GM12864 (cell line): ENCODE data around the gene ARHGEF33.

Experiments
- DNase-seq: peaks from one replicate; pipeline ENCODE4 v3.0.0-alpha.2; 2011; ENCODE audit warnings: low read depth
- H3K4me3 ChIP-seq: 2 replicates; pipeline ENCODE4 v1.5.1; 2011; ENCODE audit warnings: mild to moderate bottlenecking, low read depth, low read length, control low read depth
- CTCF ChIP-seq: IDR thresholded peaks from 2 replicates; pipeline ENCODE4 v1.5.1; 2011; ENCODE audit warnings: low read depth, mild to moderate bottlenecking, moderate library complexity, low read length, control low read depth, inconsistent platforms; ENCODE audit errors: missing control alignments

ARHGEF33 gene

GRCh38 chr2:38968021-38968420, 78.3 kb downstream of the ARHGEF33 start:
- TF ChIP-seq CTCF: no peak
- no peak overlapping the region for H3K4me3 ChIP-seq

GRCh38 chr2:38971377-38971776, 81.7 kb downstream of the ARHGEF33 start:
- no peak for TF ChIP-seq CTCF
- H3K4me3 ChIP-seq: no peak overlapping the region
- no peak for DNase-seq

More at GRCh38 chr2:38968021-38968420, 78.3 kb downstream of the ARHGEF33 start:
- DNase-seq: no peak

DNA sequence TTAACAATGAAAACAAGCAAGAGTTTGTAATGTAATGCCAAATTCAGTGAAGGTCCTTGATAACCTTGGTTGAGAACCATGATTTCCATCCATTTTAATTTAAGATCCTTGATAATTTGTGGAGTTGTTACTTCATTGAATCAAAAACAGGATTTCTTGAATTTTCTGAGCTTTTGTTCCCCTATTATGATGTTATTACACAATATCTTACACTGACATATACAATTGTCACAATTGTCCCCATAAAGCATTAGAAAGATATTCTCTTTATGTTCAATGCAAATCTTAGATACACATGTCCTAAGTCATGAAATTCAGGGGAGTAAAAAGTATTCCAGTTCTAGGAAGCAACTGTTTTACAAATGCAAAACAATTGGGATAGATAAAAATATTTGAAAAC, 83.6 kb downstream of the ARHGEF33 start:
- no peak overlapping the region for H3K4me3 ChIP-seq
- DNase-seq: no peak
- TF ChIP-seq CTCF: no peak

DNA sequence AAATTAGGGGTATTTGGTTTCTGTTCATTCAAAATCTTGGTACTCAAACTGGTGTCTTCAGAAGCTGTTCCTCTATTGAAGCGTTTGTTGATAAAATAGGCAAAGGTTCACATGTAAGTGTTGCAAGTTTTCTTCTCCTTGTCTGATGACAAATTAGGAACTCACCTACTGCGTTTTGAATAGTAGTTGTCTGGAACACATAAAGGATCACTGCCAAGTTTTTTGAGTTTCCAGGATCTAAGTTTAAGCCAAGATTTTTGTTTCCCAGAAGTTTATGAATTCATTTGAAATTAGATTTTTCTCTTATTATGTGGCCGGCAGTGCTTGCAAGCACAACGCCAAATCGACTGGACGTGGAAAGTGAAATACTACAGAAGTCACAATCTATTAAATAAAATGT, 85.4 kb downstream of the ARHGEF33 start:
- no peak for DNase-seq

DNA sequence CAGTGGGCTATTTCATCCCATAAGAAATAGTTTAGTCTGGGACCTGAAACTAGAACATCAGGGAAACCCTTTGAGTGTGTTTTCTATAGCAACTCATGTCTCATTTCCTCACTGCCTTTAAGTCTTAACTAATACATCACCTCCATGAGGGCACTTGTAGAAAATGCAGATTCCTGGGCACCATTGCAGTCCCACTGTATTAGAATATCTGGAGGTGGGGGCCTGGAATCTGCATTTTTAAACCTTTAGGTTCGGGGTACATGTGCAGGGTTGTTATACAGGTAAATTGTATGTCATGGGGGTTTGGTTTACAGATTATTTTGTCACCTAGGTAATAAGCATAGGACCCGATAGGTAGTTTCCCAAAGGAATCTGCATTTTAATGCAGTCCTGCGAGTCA, 87.4 kb downstream of the ARHGEF33 start:
- DNase-seq: no peak
- no peak overlapping the region for H3K4me3 ChIP-seq
- no peak for TF ChIP-seq CTCF

More for the DNA sequence above, 85.4 kb downstream of the ARHGEF33 start:
- no peak overlapping the region for H3K4me3 ChIP-seq
- TF ChIP-seq CTCF: no peak

DNA sequence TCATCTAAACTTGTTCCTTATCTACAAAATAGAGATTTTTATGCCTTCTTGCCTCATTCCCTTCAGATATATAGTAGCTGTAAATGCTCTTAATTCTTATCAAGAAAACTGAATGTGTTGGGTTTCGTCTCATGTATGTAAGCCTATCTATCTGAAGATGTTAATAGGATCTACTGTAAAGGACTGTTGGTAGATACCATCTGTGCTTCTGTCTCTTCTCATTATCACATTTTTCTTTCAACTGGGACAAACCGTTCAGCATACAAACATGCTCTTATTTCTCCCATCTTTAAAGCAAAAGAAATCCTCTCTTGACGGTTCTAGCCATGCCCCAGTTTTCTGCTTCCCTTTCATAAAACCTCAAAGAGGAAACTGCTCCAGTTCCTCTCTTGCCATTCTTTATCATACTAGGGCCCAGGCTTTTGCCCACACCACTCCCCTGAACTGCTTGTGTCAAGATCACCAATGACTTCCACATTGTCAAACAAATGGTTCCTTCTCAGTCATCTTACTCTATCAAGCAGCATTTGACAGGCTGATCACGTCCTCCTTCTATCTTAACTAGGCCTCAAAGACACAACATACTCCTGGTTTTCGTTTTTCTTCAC, 88.7 kb downstream of the ARHGEF33 start:
- no peak for DNase-seq
- H3K4me3 ChIP-seq: no peak overlapping the region
- no peak for TF ChIP-seq CTCF

GRCh38 chr2:38978908-38979307, 89.2 kb downstream of the ARHGEF33 start:
- no peak overlapping the region for H3K4me3 ChIP-seq
- no peak for TF ChIP-seq CTCF
- no peak for DNase-seq
